Transverse colon (tissue), 3 donors: ENCODE data around the gene ST8SIA1.

Experiments
- EP300 ChIP-seq: sonication (generic); formaldehyde crosslinking; IDR thresholded peaks from one replicate; pipeline ENCODE4 v1.6.1; 2017; ENCODE audit warnings: antibody characterized with exemption, low read depth
- TF ChIP-seq, protein P1 (sequence below), 5 experiments: fragments of 200-600 bp in 3 of 5; fragments of 450-650 bp in 2 of 5; sonication (generic) in 3 of 5; IDR thresholded peaks; 1 replicate in 2 of 5; 2 replicates in 3 of 5; pipeline ENCODE4 v1.5.1; 2016 to 2017; ENCODE audit warnings: antibody characterized with exemption in 5 of 5, inconsistent platforms in 3 of 5, mild to moderate bottlenecking in 2 of 5, moderate library complexity in 1 of 5

DNA sequence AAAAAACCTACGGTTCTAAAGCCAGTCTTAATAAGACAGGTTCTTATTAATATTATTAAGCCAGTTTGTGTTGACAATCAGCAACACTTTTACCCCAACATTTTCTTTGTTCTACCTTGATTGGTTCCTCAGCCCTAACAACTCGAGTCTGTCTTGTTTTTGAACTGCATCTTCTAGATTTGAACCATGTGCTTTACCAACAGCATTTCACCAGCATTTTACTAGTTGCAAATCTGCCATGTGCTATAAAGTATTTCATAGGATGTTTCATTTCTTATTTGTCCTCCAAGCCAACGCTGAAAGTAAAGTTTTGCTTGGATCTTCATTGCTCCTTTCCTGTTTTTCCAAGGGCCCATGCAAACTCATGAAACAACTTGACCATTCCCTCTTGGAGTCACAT lies 133.4 kb downstream of the ST8SIA1 start:
- TF ChIP-seq, protein P1, sequence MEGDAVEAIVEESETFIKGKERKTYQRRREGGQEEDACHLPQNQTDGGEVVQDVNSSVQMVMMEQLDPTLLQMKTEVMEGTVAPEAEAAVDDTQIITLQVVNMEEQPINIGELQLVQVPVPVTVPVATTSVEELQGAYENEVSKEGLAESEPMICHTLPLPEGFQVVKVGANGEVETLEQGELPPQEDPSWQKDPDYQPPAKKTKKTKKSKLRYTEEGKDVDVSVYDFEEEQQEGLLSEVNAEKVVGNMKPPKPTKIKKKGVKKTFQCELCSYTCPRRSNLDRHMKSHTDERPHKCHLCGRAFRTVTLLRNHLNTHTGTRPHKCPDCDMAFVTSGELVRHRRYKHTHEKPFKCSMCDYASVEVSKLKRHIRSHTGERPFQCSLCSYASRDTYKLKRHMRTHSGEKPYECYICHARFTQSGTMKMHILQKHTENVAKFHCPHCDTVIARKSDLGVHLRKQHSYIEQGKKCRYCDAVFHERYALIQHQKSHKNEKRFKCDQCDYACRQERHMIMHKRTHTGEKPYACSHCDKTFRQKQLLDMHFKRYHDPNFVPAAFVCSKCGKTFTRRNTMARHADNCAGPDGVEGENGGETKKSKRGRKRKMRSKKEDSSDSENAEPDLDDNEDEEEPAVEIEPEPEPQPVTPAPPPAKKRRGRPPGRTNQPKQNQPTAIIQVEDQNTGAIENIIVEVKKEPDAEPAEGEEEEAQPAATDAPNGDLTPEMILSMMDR (IDR thresholded peaks at IDR 0.05): no peak
- TF ChIP-seq EP300: no peak
